ENCODE results near the gene PGP.

The PGP gene

GRCh38 chr16:2237493-2238149 is 23.0 kb upstream of the PGP start:
- no peak for DNase-seq (ENCODE audit: low read depth in 3 of 3)

- DNase-seq (ENCODE audit: low read depth in 3 of 3) = no peak
These were observed 22.5 kb upstream of the PGP start for GRCh38 chr16:2237102-2237482.

GRCh38 chr16:2236337-2237101 is 21.9 kb upstream of the PGP start, which contains the start of gene DNASE1L2:
TSS of gene DNASE1L2 (plus strand) at chr16:2236444. CDS start at chr16:2236817, 373 bp downstream.
- no peak for DNase-seq (ENCODE audit: low read depth in 3 of 3)

- no peak for DNase-seq (ENCODE audit: low read depth in 3 of 3)
These were observed 21.2 kb upstream of the PGP start for GRCh38 chr16:2235695-2236336.

- DNase-seq (ENCODE audit: low read depth in 3 of 3) = no peak
These were observed 20.6 kb upstream of the PGP start for GRCh38 chr16:2235234-2235651.

- DNase-seq (ENCODE audit: low read depth in 3 of 3) = no peak
These were observed 20.2 kb upstream of the PGP start for GRCh38 chr16:2234813-2235170.

- DNase-seq (ENCODE audit: low read depth in 3 of 3) = no peak
These were observed 19.5 kb upstream of the PGP start for GRCh38 chr16:2233872-2234812.

GRCh38 chr16:2233046-2233775 is 18.6 kb upstream of the PGP start:
- no peak for DNase-seq (ENCODE audit: low read depth in 3 of 3)

- DNase-seq (ENCODE audit: low read depth in 3 of 3) = no peak
These were observed 17.7 kb upstream of the PGP start for GRCh38 chr16:2232094-2232990.

- DNase-seq (ENCODE audit: low read depth in 3 of 3) = no peak
These were observed 16.6 kb upstream of the PGP start for GRCh38 chr16:2231016-2231931.

GRCh38 chr16:2230376-2230775 is 15.7 kb upstream of the PGP start:
- DNase-seq (ENCODE audit: low read depth in 3 of 3) = no peak

GRCh38 chr16:2229632-2230250 is 15.1 kb upstream of the PGP start:
- no peak for DNase-seq (ENCODE audit: low read depth in 3 of 3)

GRCh38 chr16:2229091-2229490 is 14.5 kb upstream of the PGP start:
- no peak for DNase-seq (ENCODE audit: low read depth in 3 of 3)

- DNase-seq (ENCODE audit: low read depth in 3 of 3) = no peak
These were observed 13.7 kb upstream of the PGP start for GRCh38 chr16:2228161-2228824.

- DNase-seq (ENCODE audit: low read depth in 3 of 3) = no peak
These were observed 12.3 kb upstream of the PGP start for GRCh38 chr16:2226918-2227317.

- DNase-seq (ENCODE audit: low read depth in 3 of 3) = no peak
These were observed 11.7 kb upstream of the PGP start for GRCh38 chr16:2226245-2226793.

- peak in 1 of 3 experiments; percentile 41 for DNase-seq (ENCODE audit: low read depth in 3 of 3)
These were observed 9.4 kb upstream of the PGP start for GRCh38 chr16:2223942-2224486.
